Heart left ventricle (tissue), 16 donors: ENCODE results near the gene PRSS3. TPM values are rescaled to one million over a fixed set of nuclear protein-coding genes. Genes with fewer than 3 reads are reported as not detected.
"Not testable (repeated sequence)": the region's sequence is repeated elsewhere in the genome, so short reads cannot be mapped to it uniquely, and the experiment has no call there.

Experiments used
- ATAC-seq, 4 donors: fragments of 200-7000 bp; cut with Tn5 transposase; one replicate each; pipeline ENCODE4 v1.9.1; 2020 to 2022; ENCODE audit warnings: moderate library complexity in 4 of 4, mild to moderate bottlenecking in 3 of 4, moderate number of reproducible peaks in 1 of 4
- DNase-seq, 5 donors: peaks; one replicate each; pipeline ENCODE4 v3.0.0-alpha.2; 2020
- H3K27ac ChIP-seq, 12 donors: fragments of 200-600 bp; sonication (generic) in 4 of 12; one replicate each; pipeline versions ENCODE4 v1.5.0 to v1.8.0; 2016 to 2022; ENCODE audit warnings: mild to moderate bottlenecking in 2 of 12
- H3K27me3 ChIP-seq, 9 donors: fragments of 200-600 bp; sonication (generic) in 2 of 9; one replicate each; pipeline versions ENCODE4 v1.5.1 to v1.8.0; 2016 to 2022; ENCODE audit warnings: mild to moderate bottlenecking in 3 of 9
- H3K36me3 ChIP-seq, 9 donors: fragments of 200-600 bp; sonication (generic) in 2 of 9; one replicate each; pipeline versions ENCODE4 v1.5.0 to v1.8.0; 2018 to 2022; ENCODE audit warnings: mild to moderate bottlenecking in 2 of 9
- H3K4me1 ChIP-seq, 12 donors: fragments of 200-600 bp; sonication (generic) in 4 of 12; one replicate each; pipeline versions ENCODE4 v1.5.0 to v1.8.0; 2016 to 2022; ENCODE audit warnings: mild to moderate bottlenecking in 3 of 12
- H3K4me3 ChIP-seq, 12 donors: fragments of 200-600 bp; sonication (generic) in 4 of 12; one replicate each; pipeline versions ENCODE4 v1.5.0 to v1.8.0; 2017 to 2022; ENCODE audit warnings: mild to moderate bottlenecking in 9 of 12, moderate library complexity in 4 of 12
- H3K9me3 ChIP-seq, 12 donors: fragments of 200-600 bp; sonication (generic) in 4 of 12; one replicate each; pipeline versions ENCODE4 v1.5.0 to v1.8.0; 2016 to 2022; ENCODE audit warnings: mild to moderate bottlenecking in 1 of 12
- CTCF ChIP-seq, 12 donors: fragments of 200-600 bp; sonication (generic) in 4 of 12; IDR thresholded peaks; one replicate each; pipeline versions ENCODE4 v1.5.0 to v1.8.0; 2018 to 2022; ENCODE audit warnings: antibody characterized with exemption in 12 of 12, mild to moderate bottlenecking in 5 of 12
- POLR2A ChIP-seq, 2 donors: fragments of 450-650 bp; IDR thresholded peaks; one replicate each; pipeline ENCODE4 v1.6.1; 2017; ENCODE audit warnings: antibody characterized with exemption in 2 of 2, mild to moderate bottlenecking in 2 of 2, moderate library complexity in 2 of 2
- WGBS, 4 donors: extraction: QIAGEN DNeasy Blood & Tissue Kit in 2 of 4; methylation state at CpG; one replicate each; pipeline versions ENCODE4 v1.1.5 to v1.1.7; 2013 to 2018; 5-methylcytosine and 5-hydroxymethylcytosine counted together
- intact Hi-C, 10 donors: fragments of 100-400 bp; cut with DNase I; formaldehyde crosslinking; loops; one replicate each; pipeline versions ENCODE4 v1.11.1 to v1.14.2; 2022
- polyA plus RNA-seq, 2 donors: library from polyadenylated mRNA; stranded (reverse); fragments of 200-250 nt; gene quantifications; one replicate each; pipeline ENCODE4 v1.2.3, GENCODE V29; 2013
- total RNA-seq, 9 donors: library from RNA; depleted of rRNA in 2 of 9; stranded (reverse); fragments of >200 nt in 2 of 9; fragmentation: NEBNext Ultra II Directional in 3 of 9; extraction: Animal tissue kit (Norgen Biotek cat#: 25700) in 3 of 9; gene quantifications; one replicate each; pipeline versions ENCODE4 v1.1.0 to v1.2.4, GENCODE V29; 2016 to 2023
- donor health status: ischemic (EF 13 %, LVEDD 7.1; RV severe dilation, severe dysfunction).
- donor health status: healthy with polysubstance abuse.
- donor health status: DM: no; HTN: yes; CAD: no.
- donor health status: DM: no; HTN: no; CAD: no.
- donor health status: ischemic (EF 25% LVEDD 6.9; RV normal size, moderate dysfunction).
- donor health status: ischemic (EF 25% LVEDD 5.7; RV mildly dilated, moderate dysfunction).
- donor health status: healthy.
- donor health status: DM: yes; HTN: yes; CAD: no.
- donor health status: ischemic (EF 35%, LVEDD 5.7; RV mildly dilated, moderate dysfunction).
- donor health status: nonischemic (EF 11% LVEDD 7.7; RV severe dilation, severe dysfunction).
- donor health status: DM: yes; HTN: yes; CAD: no.
- donor health status: PGD.
- donor health status: ischemic (EF 29% LVEDD 5.4; RV normal size, mild dysfunction).
- donor health status: nonischemic (EF 23%, LVEDD 6.1; RV moderate dilation, normal function).

PRSS3 gene
- total and polyA plus RNA-seq, 11 donors, result 0.58 to 1.4 (median 1.0) TPM; not detected in 7

- Histone ChIP-seq H3K27me3 (no peaks in the 10 kb centered on the region), H3K4me1 (peaks cover 7 to 71% (median 44%) of the 10 kb centered on the region in 12 donors), H3K27ac (peak overlapping the region; percentile 96 to 100 (median 99)), H3K36me3 (peaks cover 0 to 4% (median 0%) of the 10 kb centered on the region in 9 donors), H3K9me3 (no peaks in the 10 kb centered on the region), H3K4me3 (peak overlapping the region; percentile 80 to 98 (median 93))
- intact Hi-C loops, result loop anchor here in 8 of 10 donors (2.0 to 10.0 kb wide), 10 partner anchors 33 to 436 kb away; partner anchors contain the start of gene UBAP2 (in 3 of the 8)
- 16 to 22% (median 19%) methylated on average over 4 of the region's 4 CpGs for WGBS, 4 donors
- TF ChIP-seq POLR2A (IDR thresholded peaks at IDR 0.05) (no peak), CTCF (IDR thresholded peaks at IDR 0.05) (no peak)
- DNase-seq, result no peak
- ATAC-seq, result no peak
Measured at GRCh38 chr9:33818847-33819500, 23.6 kb downstream of the PRSS3 start.

GRCh38 chr9:33820231-33820745 is 24.9 kb downstream of the PRSS3 start:
- ATAC-seq, result no peak
- Histone ChIP-seq H3K27ac (peak overlapping the region in 2 of 12 donors; percentile 26 to 98), H3K27me3 (no peaks in the 10 kb centered on the region), H3K9me3 (no peaks in the 10 kb centered on the region), H3K36me3 (peaks cover 0 to 5% (median 0%) of the 10 kb centered on the region in 9 donors), H3K4me1 (peaks cover 3 to 59% (median 36%) of the 10 kb centered on the region in 12 donors), H3K4me3 (peak overlapping the region in 1 of 12 donors; percentile 94)
- TF ChIP-seq CTCF (IDR thresholded peaks at IDR 0.05), result no peak
- no peak for TF ChIP-seq POLR2A (IDR thresholded peaks at IDR 0.05)
- no peak for DNase-seq
- 48 to 56% (median 49%) methylated on average over 4 of the region's 4 CpGs for WGBS, 4 donors
- intact Hi-C loops, result no loop called here

GRCh38 chr9:33823801-33824200 is 28.4 kb downstream of the PRSS3 start:
- TF ChIP-seq CTCF (IDR thresholded peaks at IDR 0.05), result no peak
- no peak for TF ChIP-seq POLR2A (IDR thresholded peaks at IDR 0.05)
- no peak for DNase-seq
- Histone ChIP-seq H3K27me3 (no peaks in the 10 kb centered on the region), H3K4me1 (peaks cover 0 to 51% (median 27%) of the 10 kb centered on the region in 12 donors), H3K27ac (no peak overlapping the region), H3K36me3 (peaks cover 0 to 11% (median 0%) of the 10 kb centered on the region in 9 donors), H3K4me3 (no peak overlapping the region), H3K9me3 (peaks cover 0 to 4% (median 0%) of the 10 kb centered on the region in 12 donors)
- intact Hi-C loops, result no loop called here
- 61 to 78% (median 71%) methylated on average over 3 of the region's 3 CpGs for WGBS, 4 donors
- no peak for ATAC-seq

GRCh38 chr9:33827285-33827684 is 31.9 kb downstream of the PRSS3 start:
- peaks cover 0 to 25% (median 7%) of the 10 kb centered on the region in 12 donors for H3K4me1 ChIP-seq
- DNase-seq, ATAC-seq, H3K27me3 ChIP-seq, H3K9me3 ChIP-seq, H3K27ac ChIP-seq, H3K4me3 ChIP-seq, intact Hi-C loops: not testable (repeated sequence)
- 96 to 98% (median 97%) methylated on average over 11 of the region's 11 CpGs for WGBS, 4 donors
- H3K36me3 ChIP-seq, result peaks cover 0 to 14% (median 0%) of the 10 kb centered on the region in 9 donors

GRCh38 chr9:33829641-33830230 is 34.4 kb downstream of the PRSS3 start:
- H3K4me3 ChIP-seq, ATAC-seq, intact Hi-C loops, H3K27ac ChIP-seq, H3K9me3 ChIP-seq, DNase-seq, H3K27me3 ChIP-seq, H3K36me3 ChIP-seq: not testable (repeated sequence)
- H3K4me1 ChIP-seq, result peaks cover 0 to 18% (median 5%) of the 10 kb centered on the region in 12 donors
- 89 to 91% (median 90%) methylated on average over 17 of the region's 17 CpGs for WGBS, 4 donors
